ENCODE data around the gene RAB40C. TPM values are rescaled to one million over a fixed set of nuclear protein-coding genes. Genes with fewer than 3 reads are reported as not detected.

The RAB40C gene
- total and polyA plus RNA-seq, 2 donors from 2014 or later = 18.1 to 24.0 TPM

DNA sequence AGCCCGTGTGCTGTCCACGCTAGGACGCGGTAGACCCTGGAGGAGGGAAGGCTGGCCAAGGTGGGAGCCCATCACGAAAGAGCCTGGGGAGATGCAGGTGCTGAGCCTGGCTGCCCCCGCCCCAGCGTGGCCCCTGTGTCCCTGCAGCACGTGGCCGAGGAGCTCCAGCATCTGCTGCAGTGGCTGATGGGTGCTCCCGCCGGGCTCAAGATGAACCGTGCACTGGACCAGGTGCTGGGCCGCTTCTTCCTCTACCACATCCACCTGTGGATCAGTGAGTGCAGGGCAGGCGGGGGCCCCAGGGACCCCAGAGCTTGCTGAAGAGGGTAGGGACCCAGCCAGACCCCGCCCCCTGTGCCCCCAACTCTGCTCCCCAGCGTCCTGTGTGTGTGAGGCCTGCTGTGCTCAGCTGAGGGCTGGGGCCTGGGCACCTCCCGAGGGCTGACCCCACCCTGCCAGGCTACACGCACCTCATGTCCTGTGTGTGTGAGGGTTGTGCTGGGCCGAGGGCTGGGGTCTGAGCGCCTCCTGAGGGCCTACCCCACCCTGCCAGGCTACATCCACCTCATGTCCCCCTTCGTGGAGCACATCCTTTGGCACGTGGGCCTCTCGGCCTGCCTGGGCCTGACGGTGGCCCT, 11.5 kb upstream of the RAB40C start:
- intact Hi-C loops (cut with DNase I) = no loop called here
- DNase-seq = no peak
- TF ChIP-seq CTCF (IDR thresholded peaks at IDR 0.05; ENCODE audit: borderline replicate concordance, extremely low read depth, insufficient read depth) = no peak
- Histone ChIP-seq H3K4me3 (ENCODE audit: low read length in 3 of 3) (no peak overlapping the region), H3K36me3 (ENCODE audit: control insufficient read depth in 2 of 3, insufficient read depth in 3 of 3, low read length in 3 of 3) (peaks cover 0 to 9% (median 4%) of the 10 kb centered on the region in 3 donors), H3K9me3 (ENCODE audit: control insufficient read depth in 2 of 3, insufficient read depth in 1 of 3, low read length in 3 of 3) (no peaks in the 10 kb centered on the region), H3K4me1 (ENCODE audit: control insufficient read depth in 2 of 3, insufficient read depth in 2 of 3, low read depth in 1 of 3, low read length in 3 of 3) (no peaks in the 10 kb centered on the region), H3K27me3 (ENCODE audit: control insufficient read depth, insufficient read depth, low read length) (no peaks in the 10 kb centered on the region), H3K27ac (ENCODE audit: low read depth in 2 of 2, low read length in 2 of 2) (no peak overlapping the region), H3K9ac (ENCODE audit: low read length in 3 of 3) (no peak overlapping the region)
- no peak for FAIRE-seq

GRCh38 chr16:578870-579405, 10.9 kb upstream of the RAB40C start:
- no peak for FAIRE-seq

DNA sequence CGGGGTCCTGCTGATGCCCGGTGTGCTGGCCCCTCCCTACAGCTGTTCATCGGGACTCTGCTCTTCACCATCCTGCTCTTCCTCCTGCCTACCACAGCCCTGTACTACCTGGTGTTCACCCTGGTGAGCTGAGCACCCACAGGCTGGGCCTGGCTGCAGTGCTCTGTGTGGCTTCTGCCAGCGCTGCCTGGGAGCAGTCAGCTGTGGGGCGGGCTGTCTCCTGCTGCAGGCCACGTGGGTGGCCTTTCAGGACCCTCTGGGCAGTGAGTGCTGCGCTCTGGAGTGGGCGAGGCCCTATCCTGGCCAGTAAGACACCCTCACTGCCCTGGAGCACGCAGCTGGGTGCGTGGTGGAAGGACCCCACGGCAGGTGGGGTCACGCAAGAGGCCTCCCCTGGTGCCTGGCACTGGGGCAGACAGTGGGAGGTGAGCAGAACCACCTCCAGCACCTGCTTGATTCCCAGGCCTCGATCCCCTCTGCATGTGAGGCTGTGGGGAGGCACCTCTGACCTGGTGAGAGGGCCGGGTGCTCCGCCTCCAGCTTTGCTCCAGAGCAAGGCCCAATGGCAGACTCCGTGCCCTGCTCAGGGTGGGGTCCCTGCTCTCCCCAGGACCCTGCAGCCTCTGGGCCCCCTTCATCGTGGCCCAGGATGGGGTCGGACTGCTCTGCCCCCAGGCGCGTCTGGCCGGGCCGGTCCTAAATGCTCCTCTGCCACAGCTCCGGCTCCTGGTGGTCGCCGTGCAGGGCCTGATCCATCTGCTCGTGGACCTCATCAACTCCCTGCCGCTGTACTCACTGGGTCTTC, 9.5 kb upstream of the RAB40C start:
- Histone ChIP-seq H3K27me3 (ENCODE audit: control insufficient read depth, insufficient read depth, low read length) (no peaks in the 10 kb centered on the region), H3K4me1 (ENCODE audit: control insufficient read depth in 2 of 3, insufficient read depth in 2 of 3, low read depth in 1 of 3, low read length in 3 of 3) (peaks cover 0 to under 1% (median 0%) of the 10 kb centered on the region in 3 donors), H3K9me3 (ENCODE audit: control insufficient read depth in 2 of 3, insufficient read depth in 1 of 3, low read length in 3 of 3) (no peaks in the 10 kb centered on the region), H3K36me3 (ENCODE audit: control insufficient read depth in 2 of 3, insufficient read depth in 3 of 3, low read length in 3 of 3) (peaks cover 0 to 2% (median 0%) of the 10 kb centered on the region in 3 donors), H3K27ac (ENCODE audit: low read depth in 2 of 2, low read length in 2 of 2) (no peak overlapping the region), H3K4me3 (ENCODE audit: low read length in 3 of 3) (no peak overlapping the region), H3K9ac (ENCODE audit: low read length in 3 of 3) (no peak overlapping the region)
- intact Hi-C loops (cut with DNase I) = no loop called here
- DNase-seq = peak in 1 of 5 donors; percentile 44
- no peak for FAIRE-seq
- TF ChIP-seq CTCF (IDR thresholded peaks at IDR 0.05; ENCODE audit: borderline replicate concordance, extremely low read depth, insufficient read depth) = no peak

More at GRCh38 chr16:578870-579405, 10.9 kb upstream of the RAB40C start:
- intact Hi-C loops (cut with DNase I) = no loop called here
- H3K9me3 ChIP-seq (ENCODE audit: control insufficient read depth in 2 of 3, insufficient read depth in 1 of 3, low read length in 3 of 3) = no peaks in the 10 kb centered on the region
- DNase-seq = peak; percentile 55 to 90 (median 76)
- peaks cover 0 to 9% (median 4%) of the 10 kb centered on the region in 3 donors for H3K36me3 ChIP-seq (ENCODE audit: control insufficient read depth in 2 of 3, insufficient read depth in 3 of 3, low read length in 3 of 3)
- H3K4me1 ChIP-seq (ENCODE audit: control insufficient read depth in 2 of 3, insufficient read depth in 2 of 3, low read depth in 1 of 3, low read length in 3 of 3) = no peaks in the 10 kb centered on the region
- no peak overlapping the region for H3K27ac ChIP-seq (ENCODE audit: low read depth in 2 of 2, low read length in 2 of 2)
- H3K27me3 ChIP-seq (ENCODE audit: control insufficient read depth, insufficient read depth, low read length) = no peaks in the 10 kb centered on the region
- no peak overlapping the region for H3K4me3 ChIP-seq (ENCODE audit: low read length in 3 of 3)
- peak; percentile 80 for TF ChIP-seq CTCF (IDR thresholded peaks at IDR 0.05; ENCODE audit: borderline replicate concordance, extremely low read depth, insufficient read depth)
- H3K9ac ChIP-seq (ENCODE audit: low read length in 3 of 3) = no peak overlapping the region

Data from kidney (tissue), 14 donors.